Measurements from ENCODE around the gene FYN.

Gene FYN

DNA sequence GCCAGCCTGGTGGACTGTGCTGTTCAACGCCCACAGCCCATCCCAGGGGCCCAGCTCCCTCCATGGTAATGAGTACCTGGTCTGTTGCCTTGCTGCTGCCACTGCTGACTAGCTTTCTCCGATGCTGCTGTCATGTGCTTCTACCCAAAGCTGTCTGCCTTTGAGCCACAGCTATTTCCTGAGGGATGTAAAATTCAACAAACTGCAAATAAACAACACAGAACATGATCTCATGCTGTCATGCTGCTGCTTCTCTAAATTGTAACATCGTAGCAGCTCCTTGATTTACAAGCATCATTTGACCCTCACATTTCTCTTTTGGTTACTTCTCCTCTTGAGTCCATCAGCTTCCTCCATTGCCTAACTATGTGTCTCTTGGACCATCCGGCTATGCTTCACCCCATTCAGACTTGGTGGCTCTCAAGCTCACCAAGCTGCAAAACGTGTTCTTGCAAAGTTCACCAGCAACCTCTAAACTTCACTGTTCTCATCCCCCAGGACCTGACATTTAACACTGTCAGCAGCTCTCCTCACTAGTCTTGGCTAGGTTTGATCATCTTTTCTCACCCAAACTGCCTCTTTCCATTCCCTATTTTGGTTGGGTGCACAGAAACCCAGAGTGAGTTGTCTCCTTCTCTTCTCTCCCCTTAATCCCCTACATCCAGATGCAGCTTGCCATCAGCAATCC lies 54.6 kb downstream of the FYN start:
- TF ChIP-seq, protein P1, sequence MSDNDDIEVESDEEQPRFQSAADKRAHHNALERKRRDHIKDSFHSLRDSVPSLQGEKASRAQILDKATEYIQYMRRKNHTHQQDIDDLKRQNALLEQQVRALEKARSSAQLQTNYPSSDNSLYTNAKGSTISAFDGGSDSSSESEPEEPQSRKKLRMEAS (IDR thresholded peaks at IDR 0.05; ENCODE audit: low read depth, low read length): no peak
- TF ChIP-seq, protein P2, sequence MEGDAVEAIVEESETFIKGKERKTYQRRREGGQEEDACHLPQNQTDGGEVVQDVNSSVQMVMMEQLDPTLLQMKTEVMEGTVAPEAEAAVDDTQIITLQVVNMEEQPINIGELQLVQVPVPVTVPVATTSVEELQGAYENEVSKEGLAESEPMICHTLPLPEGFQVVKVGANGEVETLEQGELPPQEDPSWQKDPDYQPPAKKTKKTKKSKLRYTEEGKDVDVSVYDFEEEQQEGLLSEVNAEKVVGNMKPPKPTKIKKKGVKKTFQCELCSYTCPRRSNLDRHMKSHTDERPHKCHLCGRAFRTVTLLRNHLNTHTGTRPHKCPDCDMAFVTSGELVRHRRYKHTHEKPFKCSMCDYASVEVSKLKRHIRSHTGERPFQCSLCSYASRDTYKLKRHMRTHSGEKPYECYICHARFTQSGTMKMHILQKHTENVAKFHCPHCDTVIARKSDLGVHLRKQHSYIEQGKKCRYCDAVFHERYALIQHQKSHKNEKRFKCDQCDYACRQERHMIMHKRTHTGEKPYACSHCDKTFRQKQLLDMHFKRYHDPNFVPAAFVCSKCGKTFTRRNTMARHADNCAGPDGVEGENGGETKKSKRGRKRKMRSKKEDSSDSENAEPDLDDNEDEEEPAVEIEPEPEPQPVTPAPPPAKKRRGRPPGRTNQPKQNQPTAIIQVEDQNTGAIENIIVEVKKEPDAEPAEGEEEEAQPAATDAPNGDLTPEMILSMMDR (IDR thresholded peaks at IDR 0.05; ENCODE audit: low read depth, low read length): no peak
- TF ChIP-seq MYC (IDR thresholded peaks at IDR 0.05; ENCODE audit: low read depth, low read length) (no peak), POLR2A (IDR thresholded peaks at IDR 0.05; ENCODE audit: extremely low read depth, insufficient read length) (no peak)
- DNase-seq (ENCODE audit: low read depth): no peak

DNA sequence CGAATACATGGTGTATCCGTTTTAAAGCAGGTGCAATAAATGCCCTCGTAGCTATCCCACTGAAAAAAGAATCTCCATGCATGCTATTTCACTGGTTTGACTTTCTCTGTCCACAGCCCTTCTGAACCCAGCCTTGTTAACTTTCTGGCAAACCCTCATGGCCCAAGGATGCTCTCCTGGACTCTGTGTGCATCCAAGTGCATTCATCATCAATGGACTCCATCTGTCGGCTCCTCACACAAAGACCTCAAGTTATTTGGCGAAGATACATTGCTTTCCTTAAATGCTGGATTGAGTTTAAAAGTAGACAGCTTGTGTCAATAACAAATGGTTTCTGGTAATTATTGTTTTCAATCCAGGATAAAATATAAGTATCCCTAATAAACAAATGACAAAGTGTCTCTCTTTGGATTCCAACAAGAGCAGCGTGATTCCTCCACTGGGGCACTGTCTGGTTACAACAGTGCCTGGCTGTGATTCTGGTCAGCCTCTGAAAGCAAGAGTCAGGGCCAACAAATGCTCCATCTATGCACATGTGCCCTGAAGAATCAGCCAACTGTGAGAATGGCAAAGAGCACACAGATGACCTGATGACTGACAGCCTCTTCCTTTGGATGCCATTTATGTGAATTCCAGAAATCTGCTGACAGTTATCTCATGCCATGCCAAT lies 55.7 kb downstream of the FYN start:
- TF ChIP-seq, protein P1 (IDR thresholded peaks at IDR 0.05; ENCODE audit: low read depth, low read length): no peak
- TF ChIP-seq, protein P2 (IDR thresholded peaks at IDR 0.05; ENCODE audit: low read depth, low read length): no peak
- TF ChIP-seq MYC (IDR thresholded peaks at IDR 0.05; ENCODE audit: low read depth, low read length) (no peak), POLR2A (IDR thresholded peaks at IDR 0.05; ENCODE audit: extremely low read depth, insufficient read length) (no peak)
- no peak overlapping the region for H3K4me3 ChIP-seq (ENCODE audit: low read depth, low read length)
- DNase-seq (ENCODE audit: low read depth): no peak

More for the DNA sequence above, 54.6 kb downstream of the FYN start:
- H3K4me3 ChIP-seq (ENCODE audit: low read depth, low read length): no peak overlapping the region

DNA sequence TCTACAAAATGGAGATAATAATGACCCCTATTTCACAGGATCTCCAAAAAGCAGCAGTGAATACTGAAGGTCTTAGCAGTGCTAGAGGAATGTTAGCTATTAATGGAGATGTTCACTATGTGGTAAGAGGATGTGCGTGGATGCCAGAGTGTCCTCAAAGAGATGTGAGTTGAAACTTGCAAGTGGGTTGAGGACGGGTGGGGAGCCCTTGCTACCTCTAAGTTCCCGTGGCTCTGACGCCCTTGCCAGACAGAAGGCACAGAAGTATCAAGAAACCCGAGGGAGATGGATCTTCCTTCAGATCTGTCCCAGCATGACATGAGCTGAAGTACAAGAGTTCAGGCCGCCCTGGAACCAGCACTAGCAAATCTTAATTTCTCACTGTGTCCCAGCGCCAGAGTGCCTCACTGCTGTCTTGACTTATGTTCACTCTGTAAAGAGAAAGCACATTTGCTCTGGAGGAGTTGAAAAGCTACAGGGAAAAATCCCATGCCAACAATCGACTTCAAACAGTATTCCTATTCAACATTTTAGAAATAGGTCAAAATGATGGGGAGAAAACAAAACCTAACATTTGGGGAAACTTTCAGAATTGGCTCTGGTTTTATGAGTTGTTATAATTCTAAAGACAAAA lies 59.5 kb downstream of the FYN start:
- DNase-seq (ENCODE audit: low read depth): no peak
- no peak overlapping the region for H3K4me3 ChIP-seq (ENCODE audit: low read depth, low read length)
- TF ChIP-seq POLR2A (IDR thresholded peaks at IDR 0.05; ENCODE audit: extremely low read depth, insufficient read length) (no peak), MYC (IDR thresholded peaks at IDR 0.05; ENCODE audit: low read depth, low read length) (no peak)
- TF ChIP-seq, protein P1 (IDR thresholded peaks at IDR 0.05; ENCODE audit: low read depth, low read length): no peak
- TF ChIP-seq, protein P2 (IDR thresholded peaks at IDR 0.05; ENCODE audit: low read depth, low read length): no peak

DNA sequence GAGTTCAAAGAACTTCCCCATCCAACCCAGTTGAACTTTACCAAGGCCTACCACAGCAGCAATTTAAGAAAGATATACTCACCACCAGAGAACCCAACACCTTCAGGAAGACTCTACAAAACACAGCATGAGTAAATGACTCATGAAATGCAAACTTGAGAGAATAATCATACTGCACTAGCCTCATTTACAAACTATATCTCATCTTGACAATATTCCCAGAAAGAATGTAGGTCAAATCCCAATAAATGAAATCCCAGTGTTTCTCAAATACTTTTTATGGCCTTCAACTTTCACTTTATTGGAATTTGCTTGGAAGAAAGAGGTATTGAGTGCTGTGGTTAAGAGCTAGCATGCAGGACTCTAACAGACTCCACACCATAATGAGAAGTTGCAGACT lies 60.0 kb downstream of the FYN start:
- no peak overlapping the region for H3K4me3 ChIP-seq (ENCODE audit: low read depth, low read length)
- TF ChIP-seq, protein P2 (IDR thresholded peaks at IDR 0.05; ENCODE audit: low read depth, low read length): no peak
- TF ChIP-seq MYC (IDR thresholded peaks at IDR 0.05; ENCODE audit: low read depth, low read length) (no peak), POLR2A (IDR thresholded peaks at IDR 0.05; ENCODE audit: extremely low read depth, insufficient read length) (no peak)
- TF ChIP-seq, protein P1 (IDR thresholded peaks at IDR 0.05; ENCODE audit: low read depth, low read length): no peak
- no peak for DNase-seq (ENCODE audit: low read depth)

DNA sequence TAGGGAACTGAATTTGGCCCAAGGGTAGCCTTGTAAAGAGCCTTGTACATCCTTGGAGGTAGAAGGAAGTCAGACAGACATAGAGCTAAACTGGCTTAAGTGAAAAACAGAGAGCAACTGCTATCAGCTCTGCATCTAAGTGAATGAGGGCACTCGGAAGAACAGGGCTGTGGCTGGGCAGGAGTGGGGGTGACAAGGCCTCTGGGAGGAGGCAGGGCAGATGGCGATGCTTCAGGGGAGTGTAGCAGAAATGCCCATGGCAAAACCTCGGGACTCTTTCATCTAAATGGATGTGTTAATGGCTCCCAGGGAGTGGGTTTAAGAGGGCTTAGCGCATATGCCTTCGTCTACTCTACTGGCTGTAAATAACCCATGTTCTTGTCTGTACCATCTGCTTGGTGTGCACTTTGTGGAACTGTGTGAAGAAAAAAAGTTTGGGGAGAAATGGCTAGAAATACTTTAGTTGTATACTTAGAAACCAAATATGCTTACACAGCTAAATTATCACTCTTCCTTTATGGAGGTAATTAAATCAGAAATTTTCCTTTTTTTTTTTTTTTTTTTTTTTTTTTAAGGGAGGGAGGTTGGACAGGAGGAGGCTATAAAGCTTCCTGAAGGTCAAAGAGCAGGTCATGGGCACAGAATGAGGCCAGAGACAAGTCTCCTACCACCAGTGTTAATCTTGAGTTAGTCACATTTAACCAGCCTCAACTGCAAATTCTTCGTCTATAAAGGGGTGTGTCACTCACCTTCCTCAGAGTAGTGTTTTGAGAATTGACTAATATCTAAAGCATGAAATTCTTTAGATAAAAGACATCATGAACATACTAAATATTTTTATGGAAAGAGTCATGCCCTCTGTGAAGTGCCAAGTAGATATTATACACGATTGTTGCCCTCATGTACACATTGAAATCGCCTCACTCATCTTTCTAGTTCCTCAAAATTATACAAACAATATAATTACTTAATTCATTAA lies 60.9 kb downstream of the FYN start:
- no peak overlapping the region for H3K4me3 ChIP-seq (ENCODE audit: low read depth, low read length)
- no peak for DNase-seq (ENCODE audit: low read depth)
- TF ChIP-seq MYC (IDR thresholded peaks at IDR 0.05; ENCODE audit: low read depth, low read length) (no peak), POLR2A (IDR thresholded peaks at IDR 0.05; ENCODE audit: extremely low read depth, insufficient read length) (no peak)
- TF ChIP-seq, protein P2 (IDR thresholded peaks at IDR 0.05; ENCODE audit: low read depth, low read length): no peak
- TF ChIP-seq, protein P1 (IDR thresholded peaks at IDR 0.05; ENCODE audit: low read depth, low read length): no peak
